ES-I3 (cell line): ENCODE results near the gene DGKD.
"Not testable (repeated sequence)": the region's sequence is repeated elsewhere in the genome, so short reads cannot be mapped to it uniquely, and the experiment has no call there.

ENCODE experiments used
- H3K36me3 ChIP-seq: 2 replicates; pipeline ENCODE4 v1.6.1; 2013; ENCODE audit warnings: mild to moderate bottlenecking, low read length, control low read depth, moderate library complexity; ENCODE audit not compliant: insufficient read depth
- H3K4me1 ChIP-seq: 2 replicates; pipeline ENCODE4 v1.6.1; 2013; ENCODE audit warnings: mild to moderate bottlenecking, control low read depth, low read length; ENCODE audit not compliant: insufficient read depth
- H3K9ac ChIP-seq: 2 replicates; pipeline ENCODE4 v1.6.1; 2013; ENCODE audit warnings: low read depth, mild to moderate bottlenecking, low read length, moderate library complexity
- H3K9me3 ChIP-seq: 2 replicates; pipeline ENCODE4 v1.6.1; 2013; ENCODE audit warnings: mild to moderate bottlenecking, low read length, moderate library complexity; ENCODE audit not compliant: control insufficient read depth, insufficient read depth

Gene DGKD

DNA sequence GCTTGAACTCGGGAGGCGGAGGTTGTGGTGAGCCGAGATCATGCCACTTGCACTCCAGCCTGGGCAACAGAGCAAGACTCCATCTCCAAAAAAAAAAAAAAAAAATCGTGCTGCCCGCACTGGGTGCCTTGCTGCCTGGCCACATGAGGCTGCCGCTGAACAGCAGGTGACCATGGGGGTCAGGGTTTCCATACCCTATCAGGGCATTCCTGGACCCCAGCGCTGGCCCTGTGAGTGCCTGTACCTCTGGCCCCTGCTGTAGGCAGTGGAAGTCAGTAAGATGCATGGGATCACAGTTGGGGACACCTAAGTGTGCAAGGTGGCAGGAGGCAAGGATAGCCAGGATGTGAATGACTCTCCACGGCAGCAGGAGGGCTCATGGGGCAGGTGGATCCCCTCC lies 27.8 kb upstream of the DGKD start:
- H3K9me3 ChIP-seq, result no peaks in the 10 kb centered on the region
- H3K36me3 ChIP-seq, result no peaks in the 10 kb centered on the region
- no peak overlapping the region for H3K9ac ChIP-seq
- H3K4me1 ChIP-seq, result peaks cover 11% of the 10 kb centered on the region

DNA sequence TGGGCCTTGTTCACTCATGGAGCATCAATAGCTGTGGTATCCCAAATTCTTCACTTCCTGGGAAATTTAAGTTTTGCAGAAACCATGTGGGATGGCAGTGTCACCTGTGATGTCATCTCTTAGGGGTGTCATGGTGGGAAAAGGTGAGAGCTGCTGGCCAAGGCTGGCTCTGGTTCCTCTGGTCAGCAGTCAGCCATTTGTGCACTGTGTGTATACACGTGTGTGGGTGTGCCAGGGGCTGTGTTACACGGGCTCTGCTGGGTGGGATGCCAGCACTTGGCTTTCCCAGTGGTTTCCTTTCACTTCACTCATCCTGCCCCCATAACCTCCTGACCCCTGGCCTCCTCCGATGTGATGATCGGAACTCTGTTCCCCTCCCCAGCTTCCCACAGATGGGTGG lies 25.4 kb upstream of the DGKD start:
- H3K4me1 ChIP-seq, result peaks cover 11% of the 10 kb centered on the region
- no peaks in the 10 kb centered on the region for H3K36me3 ChIP-seq
- H3K9ac ChIP-seq, result no peak overlapping the region
- H3K9me3 ChIP-seq, result no peaks in the 10 kb centered on the region

DNA sequence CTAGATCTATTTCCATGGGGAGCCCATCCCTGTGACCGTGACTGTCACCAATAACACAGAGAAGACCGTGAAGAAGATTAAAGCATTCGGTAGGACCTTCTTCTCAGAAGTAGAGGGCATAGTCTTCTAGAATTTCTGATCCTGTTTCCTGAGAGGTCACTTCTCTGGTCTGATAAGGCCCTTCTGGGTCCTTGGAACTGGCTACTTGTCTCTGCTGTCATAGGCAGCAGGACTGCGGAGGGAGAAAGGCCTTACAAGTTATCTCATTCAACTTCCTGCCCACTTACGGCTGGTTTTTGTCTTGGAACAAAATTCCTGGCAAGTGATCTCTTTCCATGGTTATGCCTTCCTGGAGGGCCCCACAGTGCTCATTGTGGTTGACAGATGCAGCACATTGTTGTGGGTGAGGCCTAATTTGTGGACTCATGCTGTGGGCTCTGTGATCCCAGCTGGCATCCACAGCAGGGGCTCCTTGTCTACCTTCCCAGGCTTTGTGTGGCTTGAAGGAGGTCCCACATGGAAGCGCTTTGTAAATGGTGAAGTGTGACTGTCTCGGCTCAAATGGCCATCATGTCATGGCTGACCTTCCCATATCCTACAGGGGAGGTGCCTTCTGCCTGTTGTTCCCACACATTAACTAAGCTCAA lies 24.7 kb upstream of the DGKD start:
- H3K36me3 ChIP-seq, result no peaks in the 10 kb centered on the region
- H3K4me1 ChIP-seq, result peaks cover 11% of the 10 kb centered on the region
- no peaks in the 10 kb centered on the region for H3K9me3 ChIP-seq
- no peak overlapping the region for H3K9ac ChIP-seq

DNA sequence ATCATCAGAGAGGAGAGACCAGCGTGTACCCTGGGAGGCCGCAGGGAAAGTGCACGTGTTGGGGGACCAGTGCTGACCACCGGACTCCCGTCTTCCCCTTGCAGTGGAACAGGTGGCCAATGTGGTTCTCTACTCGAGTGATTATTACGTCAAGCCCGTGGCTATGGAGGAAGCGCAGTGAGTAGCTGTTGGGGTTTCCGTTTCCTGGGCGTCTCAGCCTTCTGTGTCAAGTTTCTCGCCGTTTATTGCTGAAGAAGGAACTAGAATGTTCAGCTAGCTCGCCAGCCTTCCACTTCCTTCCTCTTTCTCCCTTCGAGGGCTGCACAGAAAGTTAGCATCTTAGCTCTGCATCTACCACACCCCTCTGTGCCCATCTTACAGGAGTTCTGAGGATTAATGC lies 22.8 kb upstream of the DGKD start:
- Histone ChIP-seq H3K4me1 (peaks cover 11% of the 10 kb centered on the region), H3K9me3 (no peaks in the 10 kb centered on the region), H3K9ac (no peak overlapping the region), H3K36me3 (no peaks in the 10 kb centered on the region)

DNA sequence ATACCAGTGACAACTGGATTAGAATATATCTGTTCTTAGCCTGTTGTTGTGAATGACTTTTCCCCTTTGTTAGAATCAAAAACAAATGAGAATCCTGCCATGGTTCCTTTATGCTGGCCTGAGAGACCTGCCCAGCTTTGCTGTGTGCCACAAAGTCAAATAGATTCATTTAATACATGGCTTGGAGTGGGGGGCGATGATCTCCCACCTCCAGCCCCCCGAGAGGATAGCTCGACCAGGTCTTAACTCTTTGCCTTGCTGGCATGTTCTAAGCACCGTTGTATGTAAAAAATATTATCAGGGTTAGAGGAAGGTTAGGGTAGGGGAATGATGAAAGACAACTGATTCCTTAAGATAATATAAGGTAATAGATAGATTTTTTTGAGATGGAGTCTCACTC lies 22.2 kb upstream of the DGKD start:
- Histone ChIP-seq H3K4me1 (peaks cover 11% of the 10 kb centered on the region), H3K36me3 (no peaks in the 10 kb centered on the region), H3K9me3 (no peaks in the 10 kb centered on the region), H3K9ac (no peak overlapping the region)

DNA sequence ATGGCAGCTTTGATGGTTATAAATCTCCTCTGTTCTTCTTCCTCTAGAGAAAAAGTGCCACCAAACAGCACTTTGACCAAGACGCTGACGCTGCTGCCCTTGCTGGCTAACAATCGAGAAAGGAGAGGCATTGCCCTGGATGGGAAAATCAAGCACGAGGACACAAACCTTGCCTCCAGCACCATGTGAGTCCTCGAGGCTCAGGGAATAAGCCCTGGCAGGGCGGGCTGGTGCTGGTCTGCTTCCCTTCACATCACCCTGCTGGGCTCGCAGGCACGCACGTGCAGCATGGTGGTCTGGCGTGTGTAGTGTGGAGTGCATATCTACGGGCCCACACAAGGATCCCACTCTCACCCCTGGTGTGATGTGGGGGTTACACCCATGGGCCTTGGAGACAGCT lies 19.4 kb upstream of the DGKD start:
- Histone ChIP-seq H3K36me3 (no peaks in the 10 kb centered on the region), H3K9me3 (no peaks in the 10 kb centered on the region), H3K9ac (no peak overlapping the region), H3K4me1 (peaks cover 3% of the 10 kb centered on the region; the same call in 1 of the 2 replicates)

GRCh38 chr2:233336091-233336490 lies 18.2 kb upstream of the DGKD start:
- H3K36me3 ChIP-seq, H3K4me1 ChIP-seq: not testable (repeated sequence)

DNA sequence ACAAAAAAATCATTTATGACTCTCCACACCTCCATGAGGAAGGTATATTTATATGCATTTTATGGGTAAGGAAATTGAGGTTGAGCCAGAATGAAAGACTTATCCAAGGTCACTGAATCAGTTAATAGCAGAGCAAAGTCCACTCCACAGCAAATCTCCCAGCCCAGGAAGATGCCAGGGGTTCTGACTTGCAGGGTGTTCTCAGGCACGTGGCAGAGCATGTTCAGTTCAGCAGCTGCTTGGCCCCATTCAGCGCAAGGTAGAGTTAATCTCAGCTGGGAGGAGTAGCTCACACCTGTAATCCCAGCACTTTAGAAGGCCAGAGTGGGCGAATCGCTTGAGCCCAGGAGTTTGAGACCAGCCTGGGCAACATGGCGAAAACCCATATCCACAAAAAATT lies 17.8 kb upstream of the DGKD start:
- Histone ChIP-seq H3K36me3 (no peaks in the 10 kb centered on the region), H3K4me1 (no peaks in the 10 kb centered on the region)

More at GRCh38 chr2:233336091-233336490, 18.2 kb upstream of the DGKD start:
- not testable (repeated sequence) for H3K9me3 ChIP-seq, H3K9ac ChIP-seq

GRCh38 chr2:233338046-233338445 lies 16.2 kb upstream of the DGKD start:
- Histone ChIP-seq H3K36me3 (no peaks in the 10 kb centered on the region), H3K9ac (no peak overlapping the region), H3K9me3 (no peaks in the 10 kb centered on the region; the same call in 1 of the 2 replicates), H3K4me1 (no peaks in the 10 kb centered on the region)

More for the DNA sequence above, 17.8 kb upstream of the DGKD start:
- H3K9me3 ChIP-seq, result no peaks in the 10 kb centered on the region; the same call in 1 of the 2 replicates
- no peak overlapping the region for H3K9ac ChIP-seq

DNA sequence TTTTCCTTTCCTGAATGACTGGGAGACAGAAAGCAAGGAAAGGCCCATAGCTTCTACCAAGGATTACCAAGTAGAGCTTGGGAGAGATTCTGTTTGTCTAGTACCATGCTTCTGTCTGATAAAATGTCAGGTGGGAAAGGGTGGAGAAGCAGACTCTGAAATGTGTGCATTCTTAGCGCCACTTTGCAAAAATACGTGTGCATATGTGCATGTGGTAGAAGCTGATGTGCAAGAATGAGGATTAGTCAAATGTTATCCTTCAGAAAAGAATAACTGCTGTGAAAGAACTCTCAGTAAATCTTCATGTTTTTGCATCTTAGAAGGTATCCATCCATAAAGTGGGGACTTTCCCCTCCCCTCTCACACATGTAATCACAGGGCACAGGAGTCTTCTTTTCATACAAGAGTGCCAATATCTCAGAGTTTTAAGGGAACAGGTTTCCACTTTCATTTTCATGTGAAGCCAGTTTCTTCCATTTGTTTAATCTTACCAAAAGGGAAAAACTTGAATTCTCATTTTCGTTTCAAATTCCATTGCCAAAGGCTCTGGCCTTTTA lies 15.4 kb upstream of the DGKD start:
- no peaks in the 10 kb centered on the region; the same call in 1 of the 2 replicates for H3K9me3 ChIP-seq
- no peaks in the 10 kb centered on the region for H3K4me1 ChIP-seq
- no peaks in the 10 kb centered on the region for H3K36me3 ChIP-seq
- H3K9ac ChIP-seq, result no peak overlapping the region

- Histone ChIP-seq H3K4me1 (no peaks in the 10 kb centered on the region), H3K9me3 (no peaks in the 10 kb centered on the region; the same call in 1 of the 2 replicates), H3K9ac (no peak overlapping the region), H3K36me3 (no peaks in the 10 kb centered on the region)
Measured at GRCh38 chr2:233339427-233339826, 14.9 kb upstream of the DGKD start.

- Histone ChIP-seq H3K4me1 (no peaks in the 10 kb centered on the region), H3K36me3 (no peaks in the 10 kb centered on the region), H3K9me3 (no peaks in the 10 kb centered on the region; the same call in 1 of the 2 replicates), H3K9ac (no peak overlapping the region)
Measured at GRCh38 chr2:233341296-233341695, 13.0 kb upstream of the DGKD start.

- Histone ChIP-seq H3K9ac (no peak overlapping the region), H3K4me1 (no peaks in the 10 kb centered on the region), H3K9me3 (no peaks in the 10 kb centered on the region; the same call in 1 of the 2 replicates), H3K36me3 (no peaks in the 10 kb centered on the region)
Measured at GRCh38 chr2:233342301-233342700, 12.0 kb upstream of the DGKD start.

DNA sequence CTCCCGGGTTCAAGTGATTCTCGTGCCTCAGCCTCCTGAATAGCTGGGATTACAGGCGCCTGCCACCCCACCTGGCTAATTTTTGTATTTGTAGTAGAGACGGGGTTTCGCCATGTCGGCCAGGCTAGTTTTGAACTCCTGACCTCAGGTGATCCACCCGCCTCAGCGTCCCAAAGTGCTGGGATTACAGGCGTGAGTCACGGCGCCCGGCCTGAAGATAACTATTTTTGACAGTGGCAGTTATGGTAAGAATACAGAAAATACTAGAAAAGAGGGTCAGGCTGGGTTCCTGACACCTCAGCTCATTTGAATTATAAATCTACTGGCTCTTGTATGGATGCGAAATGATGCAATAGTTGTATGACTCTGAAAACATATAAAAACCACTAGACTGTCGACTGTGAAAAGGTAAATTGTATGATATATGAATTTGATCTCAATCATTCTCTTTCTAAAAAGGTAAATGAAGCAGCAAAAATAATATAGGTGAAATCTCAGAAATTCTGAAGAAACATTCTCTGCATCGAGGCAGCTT lies 11.1 kb upstream of the DGKD start:
- no peak overlapping the region for H3K9ac ChIP-seq

GRCh38 chr2:233346376-233346775 lies 7.9 kb upstream of the DGKD start:
- peaks cover 6% of the 10 kb centered on the region; the same call in 1 of the 2 replicates for H3K4me1 ChIP-seq
- no peaks in the 10 kb centered on the region for H3K36me3 ChIP-seq
- H3K9ac ChIP-seq, result no peak overlapping the region
- no peaks in the 10 kb centered on the region; the same call in 1 of the 2 replicates for H3K9me3 ChIP-seq

More for the DNA sequence above, 11.1 kb upstream of the DGKD start:
- Histone ChIP-seq H3K9me3 (no peaks in the 10 kb centered on the region; the same call in 1 of the 2 replicates), H3K36me3 (no peaks in the 10 kb centered on the region), H3K4me1 (no peaks in the 10 kb centered on the region)
